Fibroblast of pulmonary artery (primary cell): ENCODE results near the gene MTARC1.

ENCODE experiments used
- DNase-seq: peaks from one replicate; pipeline ENCODE4 v3.0.0-alpha.2; 2010; ENCODE audit warnings: low read depth
- H3K4me3 ChIP-seq: replicated peaks from 2 replicates; pipeline ENCODE4 v1.5.1; 2011; ENCODE audit warnings: low read depth, mild to moderate bottlenecking, control low read depth, low read length, moderate library complexity
- CTCF ChIP-seq: IDR thresholded peaks from 2 replicates; pipeline ENCODE4 v1.5.1; 2011; ENCODE audit warnings: mild to moderate bottlenecking, control low read depth, low read length, inconsistent platforms; ENCODE audit errors: missing control alignments

Gene MTARC1

GRCh38 chr1:220768126-220768601 lies 18.5 kb upstream of the MTARC1 start:
- DNase-seq: peak; percentile 67
- no peak overlapping the region for H3K4me3 ChIP-seq
- TF ChIP-seq CTCF: peak; percentile 18

- DNase-seq: no peak
Observed at GRCh38 chr1:220769205-220769604, 17.5 kb upstream of the MTARC1 start.

GRCh38 chr1:220770245-220770913 lies 16.3 kb upstream of the MTARC1 start:
- no peak for DNase-seq
- TF ChIP-seq CTCF: no peak
- no peak overlapping the region for H3K4me3 ChIP-seq

More at GRCh38 chr1:220769205-220769604, 17.5 kb upstream of the MTARC1 start:
- no peak for TF ChIP-seq CTCF
- no peak overlapping the region for H3K4me3 ChIP-seq

GRCh38 chr1:220772846-220773245 lies 13.9 kb upstream of the MTARC1 start:
- no peak for DNase-seq
- no peak overlapping the region for H3K4me3 ChIP-seq
- TF ChIP-seq CTCF: no peak

- peak; percentile 48 for DNase-seq
- no peak overlapping the region for H3K4me3 ChIP-seq
- peak; percentile 80 for TF ChIP-seq CTCF
Observed at GRCh38 chr1:220775240-220775853, 11.4 kb upstream of the MTARC1 start.

GRCh38 chr1:220776254-220776653 lies 10.5 kb upstream of the MTARC1 start:
- no peak overlapping the region for H3K4me3 ChIP-seq
- no peak for DNase-seq
- no peak for TF ChIP-seq CTCF
